GM12864 (cell line): Measurements from ENCODE around the gene ERH.
A peak's percentile ranks its signal among the peaks of the same experiment; 100 is the strongest.

Experiments
- DNase-seq: peaks from one replicate; pipeline ENCODE4 v3.0.0-alpha.2; 2011; ENCODE audit warnings: low read depth
- H3K4me3 ChIP-seq: 2 replicates; pipeline ENCODE4 v1.5.1; 2011; ENCODE audit warnings: mild to moderate bottlenecking, low read depth, low read length, control low read depth
- TF ChIP-seq, protein P1 (sequence below): IDR thresholded peaks from 2 replicates; pipeline ENCODE4 v1.5.1; 2011; ENCODE audit warnings: low read depth, mild to moderate bottlenecking, moderate library complexity, low read length, control low read depth, inconsistent platforms; ENCODE audit errors: missing control alignments

The ERH gene

DNA sequence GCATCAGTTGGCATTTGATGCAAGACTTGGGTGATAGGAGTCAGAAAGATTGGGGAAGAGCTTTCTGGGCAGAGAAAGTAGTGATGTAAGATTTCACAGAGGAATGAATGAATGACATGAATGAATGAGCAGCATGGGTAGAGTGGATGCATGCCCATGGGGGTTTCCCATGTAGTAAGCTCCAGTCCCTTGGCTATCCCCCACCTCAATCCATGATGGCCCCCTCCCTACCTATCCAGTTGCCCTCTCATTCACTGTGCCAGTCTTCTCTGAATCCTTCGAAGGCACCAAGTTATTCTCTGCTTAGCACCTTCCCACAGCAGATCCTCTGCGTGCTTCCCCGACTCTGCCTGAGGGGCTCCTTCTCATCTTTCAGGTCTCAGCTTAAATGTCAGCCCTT, 32.0 kb downstream of the ERH start:
- DNase-seq, result no peak
- TF ChIP-seq, protein P1, sequence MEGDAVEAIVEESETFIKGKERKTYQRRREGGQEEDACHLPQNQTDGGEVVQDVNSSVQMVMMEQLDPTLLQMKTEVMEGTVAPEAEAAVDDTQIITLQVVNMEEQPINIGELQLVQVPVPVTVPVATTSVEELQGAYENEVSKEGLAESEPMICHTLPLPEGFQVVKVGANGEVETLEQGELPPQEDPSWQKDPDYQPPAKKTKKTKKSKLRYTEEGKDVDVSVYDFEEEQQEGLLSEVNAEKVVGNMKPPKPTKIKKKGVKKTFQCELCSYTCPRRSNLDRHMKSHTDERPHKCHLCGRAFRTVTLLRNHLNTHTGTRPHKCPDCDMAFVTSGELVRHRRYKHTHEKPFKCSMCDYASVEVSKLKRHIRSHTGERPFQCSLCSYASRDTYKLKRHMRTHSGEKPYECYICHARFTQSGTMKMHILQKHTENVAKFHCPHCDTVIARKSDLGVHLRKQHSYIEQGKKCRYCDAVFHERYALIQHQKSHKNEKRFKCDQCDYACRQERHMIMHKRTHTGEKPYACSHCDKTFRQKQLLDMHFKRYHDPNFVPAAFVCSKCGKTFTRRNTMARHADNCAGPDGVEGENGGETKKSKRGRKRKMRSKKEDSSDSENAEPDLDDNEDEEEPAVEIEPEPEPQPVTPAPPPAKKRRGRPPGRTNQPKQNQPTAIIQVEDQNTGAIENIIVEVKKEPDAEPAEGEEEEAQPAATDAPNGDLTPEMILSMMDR, result no peak
- no peak overlapping the region for H3K4me3 ChIP-seq

DNA sequence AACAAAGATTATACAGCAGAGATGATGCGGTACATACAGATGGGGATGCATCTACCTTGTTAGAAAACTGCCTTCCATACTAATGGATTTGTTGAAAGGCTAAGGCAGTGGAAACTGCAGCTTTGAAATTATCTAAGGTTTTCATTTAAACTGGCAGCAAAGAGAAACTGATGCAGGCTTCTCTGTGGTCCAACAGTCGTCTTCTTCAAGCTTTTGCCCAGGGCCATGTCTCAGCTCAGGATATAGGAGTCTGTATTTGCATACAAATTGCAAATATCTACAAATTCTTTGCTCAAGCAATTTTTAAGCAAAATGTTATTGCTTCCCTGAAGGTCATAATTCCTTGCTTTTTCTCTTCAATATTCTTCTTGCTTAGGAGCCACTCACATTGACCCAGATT, 33.7 kb downstream of the ERH start:
- DNase-seq, result no peak
- TF ChIP-seq, protein P1, result no peak
- H3K4me3 ChIP-seq, result no peak overlapping the region

DNA sequence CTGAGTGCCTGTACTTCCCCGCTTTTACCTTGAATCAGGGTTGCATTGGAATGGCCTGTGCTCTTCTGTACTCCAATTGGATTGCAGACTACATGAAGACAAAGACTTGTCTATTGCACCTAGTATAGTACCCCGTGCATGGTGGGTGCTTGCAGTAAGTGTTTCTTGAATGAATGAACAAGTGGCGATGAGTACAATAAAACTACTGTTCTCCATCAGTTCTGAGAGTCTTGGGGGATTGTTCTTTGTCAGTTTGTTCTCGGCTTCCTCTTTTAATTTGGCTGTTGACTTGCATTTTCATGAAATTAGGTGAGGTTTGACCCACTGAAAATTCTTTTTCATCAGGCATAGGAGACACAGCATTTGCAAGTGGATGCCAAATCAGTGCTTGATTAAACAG, 34.1 kb downstream of the ERH start:
- TF ChIP-seq, protein P1, result no peak
- DNase-seq, result no peak

DNA sequence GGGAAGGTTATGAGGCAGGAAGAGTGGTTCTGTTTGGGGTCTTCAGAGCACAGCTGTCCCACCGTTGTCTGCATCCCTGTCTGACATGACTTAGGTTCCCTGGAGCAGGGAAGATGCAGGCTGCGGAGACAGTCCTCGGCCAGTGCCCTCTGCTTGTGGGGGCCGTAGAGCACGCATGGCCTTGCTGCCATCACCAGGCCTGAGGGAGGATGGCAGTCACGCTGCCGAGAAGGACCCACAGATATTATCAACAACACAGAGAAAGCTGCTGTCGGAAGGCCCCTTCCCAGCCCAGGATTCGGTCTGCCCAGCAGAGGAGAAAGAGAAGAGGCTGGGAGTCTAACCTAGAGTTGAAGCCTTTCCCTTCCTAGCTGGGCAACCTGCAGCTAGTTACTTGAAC, 35.0 kb downstream of the ERH start:
- no peak for DNase-seq
- TF ChIP-seq, protein P1, result peak; percentile 39
- H3K4me3 ChIP-seq, result no peak overlapping the region

More for the DNA sequence above, 34.1 kb downstream of the ERH start:
- H3K4me3 ChIP-seq, result no peak overlapping the region

DNA sequence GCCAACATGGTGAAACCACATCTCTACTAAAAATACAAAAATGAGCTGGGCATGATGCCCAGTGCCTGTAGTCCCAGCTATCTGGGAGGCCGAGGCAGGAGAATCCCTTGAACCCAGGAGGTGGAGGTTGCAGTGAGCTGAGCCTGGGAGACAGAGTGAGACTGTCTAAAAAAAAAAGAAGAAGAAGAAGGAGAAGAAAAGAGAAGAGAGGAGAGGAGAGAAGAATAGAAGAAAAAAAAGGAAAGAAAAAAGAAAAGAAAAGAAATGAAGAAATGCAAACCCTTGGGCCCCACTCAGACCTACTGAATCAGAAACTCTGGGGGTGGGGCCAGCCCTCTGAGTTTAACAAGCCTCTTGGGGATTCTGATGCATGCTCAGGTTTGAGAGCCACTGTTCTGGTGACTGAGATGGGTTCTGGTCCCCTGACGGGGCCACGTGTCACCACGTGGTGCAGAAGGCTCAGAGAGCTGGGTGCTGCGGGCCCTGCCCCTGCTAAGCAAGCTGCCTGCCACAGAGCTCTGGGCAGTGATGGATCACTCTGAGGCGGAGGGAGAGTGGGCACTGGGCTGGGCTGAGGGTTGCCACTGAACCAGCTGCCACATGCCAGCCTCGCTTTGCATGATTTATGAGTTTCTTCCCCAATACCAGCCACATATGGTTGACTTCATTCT, 37.5 kb downstream of the ERH start:
- DNase-seq, result no peak
- TF ChIP-seq, protein P1, result no peak
- H3K4me3 ChIP-seq, result no peak overlapping the region

DNA sequence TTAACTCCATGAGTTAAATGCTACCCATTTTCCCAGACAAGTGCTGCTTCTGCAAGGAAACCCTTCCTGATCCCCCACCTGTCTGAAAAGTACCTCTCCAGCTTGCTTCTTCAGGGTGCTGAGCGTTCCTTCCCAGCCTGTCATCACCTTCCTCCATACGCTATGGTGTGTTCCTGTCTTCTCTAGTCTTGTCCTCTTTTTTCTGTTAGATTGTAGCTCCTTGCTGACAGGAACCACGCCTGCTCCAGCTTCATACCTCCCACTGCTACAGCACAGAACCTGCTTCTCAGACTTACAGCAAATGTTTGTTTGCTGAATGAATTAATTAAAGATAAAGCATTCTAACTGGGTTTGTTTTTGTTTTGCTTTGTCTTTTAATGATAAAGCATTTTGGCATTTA, 39.1 kb downstream of the ERH start:
- no peak overlapping the region for H3K4me3 ChIP-seq
- DNase-seq, result no peak
- TF ChIP-seq, protein P1, result no peak
